ENCODE measurements around the gene WASF3.

Gene WASF3

GRCh38 chr13:26688286-26688685, 130.8 kb downstream of the WASF3 start:
- DNase-seq: no peak

GRCh38 chr13:26688980-26689379, 131.5 kb downstream of the WASF3 start:
- DNase-seq: no peak

- no peak for DNase-seq
Measured at GRCh38 chr13:26693749-26694463, 136.4 kb downstream of the WASF3 start.

- DNase-seq: no peak
Measured at GRCh38 chr13:26694609-26695359, 137.3 kb downstream of the WASF3 start.

GRCh38 chr13:26695360-26695705, 137.8 kb downstream of the WASF3 start:
- DNase-seq: no peak

- DNase-seq: no peak
Measured at GRCh38 chr13:26695891-26696311, 138.4 kb downstream of the WASF3 start.

GRCh38 chr13:26697069-26697955, 139.8 kb downstream of the WASF3 start:
- no peak for DNase-seq

- no peak for DNase-seq
Measured at GRCh38 chr13:26698392-26699196, 141.1 kb downstream of the WASF3 start.

GRCh38 chr13:26699197-26699490, 141.7 kb downstream of the WASF3 start:
- DNase-seq: no peak

- DNase-seq: no peak
Measured at GRCh38 chr13:26705536-26705935, 148.1 kb downstream of the WASF3 start.

GRCh38 chr13:26706381-26706780, 148.9 kb downstream of the WASF3 start:
- DNase-seq: no peak

- peak; percentile 12 for DNase-seq
Measured at GRCh38 chr13:26707122-26708006, 149.9 kb downstream of the WASF3 start.

GRCh38 chr13:26708007-26708297, 150.5 kb downstream of the WASF3 start:
- no peak for DNase-seq

- DNase-seq: no peak
Measured at GRCh38 chr13:26709461-26709860, 152.0 kb downstream of the WASF3 start.

- no peak for DNase-seq
Measured at GRCh38 chr13:26710166-26710565, 152.7 kb downstream of the WASF3 start.

- no peak for DNase-seq
Measured at GRCh38 chr13:26711211-26711610, 153.7 kb downstream of the WASF3 start.

GRCh38 chr13:26713341-26713740, 155.9 kb downstream of the WASF3 start:
- no peak for DNase-seq

- DNase-seq: no peak
Measured at GRCh38 chr13:26716984-26717383, 159.5 kb downstream of the WASF3 start.

GRCh38 chr13:26718146-26718545, 160.7 kb downstream of the WASF3 start:
- no peak for DNase-seq

GRCh38 chr13:26718872-26719271, 161.4 kb downstream of the WASF3 start:
- no peak for DNase-seq

GRCh38 chr13:26719356-26719945, 162.0 kb downstream of the WASF3 start:
- DNase-seq: peak; percentile 46

Data from NCI-H2081 treated with DMSO at 0.1 percent for 48 hours (cell line).